Measurements from ENCODE around the gene EPX.

The EPX gene

GRCh38 chr17:58187063-58187462 is 5.5 kb upstream of the EPX start:
- DNase-seq, result no peak

GRCh38 chr17:58187675-58188074 is 4.9 kb upstream of the EPX start:
- no peak for DNase-seq

- DNase-seq, result no peak
These were observed 2.9 kb upstream of the EPX start for GRCh38 chr17:58189436-58190146.

- no peak for DNase-seq
These were observed 1.2 kb upstream of the EPX start for GRCh38 chr17:58191241-58191896.

- DNase-seq, result no peak
These were observed 1.2 kb downstream of the EPX start for GRCh38 chr17:58193641-58194255.

- DNase-seq, result no peak
These were observed 3.1 kb downstream of the EPX start for GRCh38 chr17:58195518-58196123.

- no peak for DNase-seq
These were observed 4.1 kb downstream of the EPX start for GRCh38 chr17:58196610-58197009.

- DNase-seq, result peak; percentile 28
These were observed 7.6 kb downstream of the EPX start for GRCh38 chr17:58200024-58200633.

GRCh38 chr17:58202859-58203258 is 10.3 kb downstream of the EPX start:
- no peak for DNase-seq

GRCh38 chr17:58204796-58205195 is 12.3 kb downstream of the EPX start:
- no peak for DNase-seq

- DNase-seq, result no peak
These were observed 13.4 kb downstream of the EPX start for GRCh38 chr17:58205936-58206335.

- DNase-seq, result no peak
These were observed 14.9 kb downstream of the EPX start for GRCh38 chr17:58207451-58207850.

GRCh38 chr17:58208344-58208743 is 15.8 kb downstream of the EPX start:
- no peak for DNase-seq

- DNase-seq, result no peak
These were observed 18.4 kb downstream of the EPX start for GRCh38 chr17:58210922-58211321.

- no peak for DNase-seq
These were observed 23.2 kb downstream of the EPX start for GRCh38 chr17:58215685-58216084.

GRCh38 chr17:58217766-58218165 is 25.2 kb downstream of the EPX start:
- DNase-seq, result no peak

GRCh38 chr17:58219007-58219788 is 26.7 kb downstream of the EPX start, which contains the start of gene MKS1:
Gene MKS1 (minus strand): TSS chr17:58219255. CDS start chr17:58219230, 25 bp downstream.
- DNase-seq, result peak; percentile 91

GRCh38 chr17:58219789-58220183 is 27.3 kb downstream of the EPX start:
- no peak for DNase-seq

- no peak for DNase-seq
These were observed 31.8 kb downstream of the EPX start for GRCh38 chr17:58224315-58224714.

- DNase-seq, result no peak
These were observed 35.2 kb downstream of the EPX start for GRCh38 chr17:58227733-58228132.

GRCh38 chr17:58228679-58229078 is 36.2 kb downstream of the EPX start:
- no peak for DNase-seq

GRCh38 chr17:58229384-58229783 is 36.9 kb downstream of the EPX start:
- no peak for DNase-seq

- DNase-seq, result no peak
These were observed 37.4 kb downstream of the EPX start for GRCh38 chr17:58229881-58230280.

All from NCI-H1092 treated with DMSO at 0.1 percent for 48 hours (cell line).